Ectodermal cell (in vitro differentiated cells): ENCODE results near the gene RGS3.

Source experiments
- H3K27ac ChIP-seq: 2 replicates; pipeline ENCODE4 v1.7.0; 2013; ENCODE audit warnings: mild to moderate bottlenecking, low read depth, low read length; ENCODE audit not compliant: insufficient read depth, poor library complexity, severe bottlenecking
- H3K27me3 ChIP-seq: 2 replicates; pipeline ENCODE4 v1.7.0; 2013; ENCODE audit warnings: mild to moderate bottlenecking, low read length; ENCODE audit not compliant: insufficient read depth, control insufficient read depth, poor library complexity, severe bottlenecking
- H3K36me3 ChIP-seq: one replicate; pipeline ENCODE4 v1.7.0; 2013; ENCODE audit warnings: low read length; ENCODE audit not compliant: control insufficient read depth, insufficient read depth
- H3K4me1 ChIP-seq: one replicate; pipeline ENCODE4 v1.7.0; 2013; ENCODE audit warnings: low read length; ENCODE audit not compliant: control insufficient read depth, insufficient read depth
- H3K4me3 ChIP-seq: 2 replicates; pipeline ENCODE4 v1.7.0; 2013; ENCODE audit warnings: low read depth, low read length, control low read depth; ENCODE audit not compliant: insufficient read depth
- H3K9me3 ChIP-seq: 2 replicates; pipeline ENCODE4 v1.7.0; 2013; ENCODE audit warnings: mild to moderate bottlenecking, low read length, moderate library complexity; ENCODE audit not compliant: control insufficient read depth
- WGBS, 2 experiments: methylation state at CpG; one replicate each; pipeline ENCODE4 v1.1.7; 2013; ENCODE audit warnings: missing lambda C conversion rate in 2 of 2; 5-methylcytosine and 5-hydroxymethylcytosine counted together

Gene RGS3

DNA sequence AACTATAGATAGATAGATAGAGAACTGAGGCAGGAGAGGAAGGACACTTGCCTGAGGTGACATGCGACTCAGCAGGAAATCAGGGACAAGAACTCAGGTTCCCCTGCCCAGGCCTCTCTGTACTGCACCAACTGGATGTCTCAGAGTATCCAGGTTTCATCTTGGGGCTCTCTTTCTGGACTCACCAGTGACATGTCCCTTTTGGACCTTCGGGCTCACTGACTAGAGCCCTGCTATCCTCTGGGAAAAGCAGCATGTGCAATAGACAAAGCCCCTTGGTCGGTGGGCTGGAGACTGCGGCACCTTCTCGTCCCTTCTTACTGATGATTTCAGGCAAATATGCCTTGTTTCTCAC is 104.5 kb downstream of the RGS3 start:
- WGBS, 2 experiments: 92 to 95% methylated on average over 5 of the region's 5 CpGs
- H3K4me1 ChIP-seq: peaks cover 23% of the 10 kb centered on the region
- H3K9me3 ChIP-seq: no peaks in the 10 kb centered on the region
- H3K27me3 ChIP-seq: peaks cover 6% of the 10 kb centered on the region
- no peak overlapping the region for H3K27ac ChIP-seq
- H3K36me3 ChIP-seq: no peaks in the 10 kb centered on the region
- no peak overlapping the region for H3K4me3 ChIP-seq

GRCh38 chr9:113568571-113569321 is 105.2 kb downstream of the RGS3 start:
- no peak overlapping the region for H3K4me3 ChIP-seq
- WGBS, 2 experiments: 92 to 93% methylated on average over 11 of the region's 11 CpGs
- H3K27me3 ChIP-seq: peaks cover 6% of the 10 kb centered on the region
- no peak overlapping the region for H3K27ac ChIP-seq
- no peaks in the 10 kb centered on the region for H3K36me3 ChIP-seq
- peaks cover 23% of the 10 kb centered on the region for H3K4me1 ChIP-seq
- H3K9me3 ChIP-seq: no peaks in the 10 kb centered on the region

- Histone ChIP-seq H3K27ac (no peak overlapping the region), H3K36me3 (no peaks in the 10 kb centered on the region), H3K27me3 (peaks cover 6% of the 10 kb centered on the region), H3K4me3 (no peak overlapping the region), H3K4me1 (peaks cover 19% of the 10 kb centered on the region), H3K9me3 (no peaks in the 10 kb centered on the region)
- WGBS, 2 experiments: 86 to 93% methylated on average over 2 of the region's 2 CpGs
Measured at GRCh38 chr9:113569472-113570060, 106.0 kb downstream of the RGS3 start.

- Histone ChIP-seq H3K36me3 (no peaks in the 10 kb centered on the region), H3K4me1 (peaks cover 13% of the 10 kb centered on the region), H3K27me3 (peaks cover 3% of the 10 kb centered on the region), H3K27ac (no peak overlapping the region), H3K9me3 (no peaks in the 10 kb centered on the region), H3K4me3 (no peak overlapping the region)
- WGBS, 2 experiments: 94 to 96% methylated on average over 9 of the region's 9 CpGs
Measured at GRCh38 chr9:113570106-113570505, 106.6 kb downstream of the RGS3 start.

- H3K27ac ChIP-seq: no peak overlapping the region
- no peaks in the 10 kb centered on the region for H3K36me3 ChIP-seq
- H3K4me3 ChIP-seq: no peak overlapping the region
- no peaks in the 10 kb centered on the region for H3K9me3 ChIP-seq
- no peaks in the 10 kb centered on the region for H3K27me3 ChIP-seq
- 92 to 93% methylated on average over 11 of the region's 12 CpGs for WGBS, 2 experiments
- peaks cover 4% of the 10 kb centered on the region for H3K4me1 ChIP-seq
Measured at GRCh38 chr9:113570749-113571711, 107.5 kb downstream of the RGS3 start.

GRCh38 chr9:113572076-113572861 is 108.7 kb downstream of the RGS3 start:
- Histone ChIP-seq H3K9me3 (no peaks in the 10 kb centered on the region), H3K27ac (no peak overlapping the region), H3K36me3 (no peaks in the 10 kb centered on the region), H3K4me1 (no peaks in the 10 kb centered on the region), H3K27me3 (no peaks in the 10 kb centered on the region), H3K4me3 (no peak overlapping the region)
- 75 to 79% methylated on average over 8 of the region's 8 CpGs for WGBS, 2 experiments

DNA sequence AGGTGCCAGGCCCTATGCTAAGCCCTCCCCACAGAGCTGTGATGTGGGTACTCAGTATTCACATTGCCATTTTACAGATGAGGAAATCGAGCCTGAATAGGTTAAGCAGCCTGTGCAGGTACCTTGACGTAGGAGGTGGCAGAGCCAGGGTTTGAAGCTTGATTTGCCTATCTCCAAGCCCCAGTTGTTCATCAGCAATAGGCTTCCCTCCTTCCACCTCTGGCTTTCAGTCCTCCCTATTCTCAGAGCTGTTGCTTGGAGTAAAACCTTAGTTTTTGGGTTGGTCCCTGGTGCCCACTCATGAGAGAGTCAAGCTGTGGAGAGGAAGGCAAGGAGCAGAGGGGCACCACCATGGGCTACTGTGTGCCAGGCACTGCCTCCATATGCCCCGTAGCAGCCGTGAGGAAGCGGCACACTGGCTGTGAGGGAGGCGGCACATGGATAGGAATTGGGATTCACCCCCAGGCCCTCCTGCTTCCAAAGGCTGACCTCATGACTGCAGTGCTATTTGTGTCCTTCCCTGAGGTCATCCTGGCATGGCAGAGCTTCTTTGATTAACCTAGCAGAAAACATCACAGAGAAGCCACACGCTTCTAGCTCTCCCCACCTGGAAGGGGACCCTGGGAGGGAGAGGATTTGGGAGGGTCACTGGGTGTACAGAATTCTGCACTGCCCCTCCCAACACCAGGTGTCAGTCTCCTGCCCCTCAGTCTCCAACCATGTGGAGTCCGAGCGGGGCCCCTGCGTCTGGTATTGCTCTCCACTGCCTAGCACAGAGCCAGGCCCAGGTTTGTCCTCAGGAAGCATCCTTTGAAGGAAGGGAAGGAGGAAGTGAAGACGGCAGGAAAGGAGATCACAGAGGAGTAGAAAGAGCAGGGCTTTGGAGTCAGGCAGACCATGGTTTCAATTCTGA is 109.8 kb downstream of the RGS3 start:
- no peak overlapping the region for H3K4me3 ChIP-seq
- H3K4me1 ChIP-seq: no peaks in the 10 kb centered on the region
- H3K27ac ChIP-seq: no peak overlapping the region
- 92% methylated on average over 11 of the region's 11 CpGs for WGBS, 2 experiments
- no peaks in the 10 kb centered on the region for H3K36me3 ChIP-seq
- H3K27me3 ChIP-seq: no peaks in the 10 kb centered on the region
- no peaks in the 10 kb centered on the region for H3K9me3 ChIP-seq

- H3K36me3 ChIP-seq: no peaks in the 10 kb centered on the region
- H3K4me3 ChIP-seq: no peak overlapping the region
- H3K27ac ChIP-seq: no peak overlapping the region
- 71 to 72% methylated on average over 2 of the region's 2 CpGs for WGBS, 2 experiments
- no peaks in the 10 kb centered on the region for H3K27me3 ChIP-seq
- H3K4me1 ChIP-seq: no peaks in the 10 kb centered on the region
- no peaks in the 10 kb centered on the region for H3K9me3 ChIP-seq
Measured at GRCh38 chr9:113573959-113574352, 110.4 kb downstream of the RGS3 start.
